Keratinocyte (primary cell): ENCODE measurements around the gene MEGF10.

Source experiments
- EZH2 ChIP-seq: IDR thresholded peaks from one replicate; pipeline ENCODE4 v1.6.1; 2012; ENCODE audit warnings: inconsistent platforms, mild to moderate bottlenecking, low read length, moderate library complexity
- TF ChIP-seq, protein P1 (sequence below), 3 experiments: IDR thresholded peaks in 1 of 3; conservative IDR thresholded peaks in 1 of 3; optimal IDR thresholded peaks in 1 of 3; 2 replicates in 2 of 3; 3 replicates in 1 of 3; pipeline versions ENCODE3 to v1.5.1; 2011; ENCODE audit warnings: low read length in 3 of 3, mild to moderate bottlenecking in 3 of 3, moderate library complexity in 2 of 3, control low read depth in 1 of 3, inconsistent platforms in 1 of 3; ENCODE audit not compliant: insufficient read depth in 2 of 3; ENCODE audit errors: extremely low read depth in 1 of 3

GRCh38 chr5:127343313-127343712 lies 52.7 kb downstream of the MEGF10 start:
- TF ChIP-seq, protein P1, sequence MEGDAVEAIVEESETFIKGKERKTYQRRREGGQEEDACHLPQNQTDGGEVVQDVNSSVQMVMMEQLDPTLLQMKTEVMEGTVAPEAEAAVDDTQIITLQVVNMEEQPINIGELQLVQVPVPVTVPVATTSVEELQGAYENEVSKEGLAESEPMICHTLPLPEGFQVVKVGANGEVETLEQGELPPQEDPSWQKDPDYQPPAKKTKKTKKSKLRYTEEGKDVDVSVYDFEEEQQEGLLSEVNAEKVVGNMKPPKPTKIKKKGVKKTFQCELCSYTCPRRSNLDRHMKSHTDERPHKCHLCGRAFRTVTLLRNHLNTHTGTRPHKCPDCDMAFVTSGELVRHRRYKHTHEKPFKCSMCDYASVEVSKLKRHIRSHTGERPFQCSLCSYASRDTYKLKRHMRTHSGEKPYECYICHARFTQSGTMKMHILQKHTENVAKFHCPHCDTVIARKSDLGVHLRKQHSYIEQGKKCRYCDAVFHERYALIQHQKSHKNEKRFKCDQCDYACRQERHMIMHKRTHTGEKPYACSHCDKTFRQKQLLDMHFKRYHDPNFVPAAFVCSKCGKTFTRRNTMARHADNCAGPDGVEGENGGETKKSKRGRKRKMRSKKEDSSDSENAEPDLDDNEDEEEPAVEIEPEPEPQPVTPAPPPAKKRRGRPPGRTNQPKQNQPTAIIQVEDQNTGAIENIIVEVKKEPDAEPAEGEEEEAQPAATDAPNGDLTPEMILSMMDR (optimal IDR thresholded peaks at IDR 0.05 in 1 of 3, IDR thresholded peaks at IDR 0.05 in 1 of 3, conservative IDR thresholded peaks at IDR 0.05 in 1 of 3; ENCODE audit: extremely low read depth in 1 of 3, insufficient read depth in 2 of 3, low read length in 3 of 3) = no peak
- no peak for TF ChIP-seq EZH2
